DND-41 (cell line): Measurements from ENCODE around the gene CSNK2B.
"Not testable (repeated sequence)": the region's sequence is repeated elsewhere in the genome, so short reads cannot be mapped to it uniquely, and the experiment has no call there.

Experiments
- ATAC-seq: fragments of 200-7000 bp; cut with Tn5 transposase; 3 replicates; pipeline ENCODE4 v1.9.1; 2021; ENCODE audit warnings: low read depth; ENCODE audit not compliant: insufficient read depth
- DNase-seq: peaks from one replicate; pipeline ENCODE4 v3.0.0-alpha.2; 2020
- H2AFZ ChIP-seq: 2 replicates; pipeline ENCODE4 v1.6.0; 2012; ENCODE audit warnings: low read depth, low read length
- H3K27ac ChIP-seq: 2 replicates; pipeline ENCODE4 v1.5.1; 2012; ENCODE audit warnings: low read length, inconsistent platforms
- H3K27me3 ChIP-seq: fragments of 200-600 bp; sonication (generic); 2 replicates; pipeline ENCODE4 v1.6.0; 2012; ENCODE audit warnings: low read length, mild to moderate bottlenecking, inconsistent platforms; ENCODE audit not compliant: insufficient read depth, poor library complexity
- H3K36me3 ChIP-seq: 2 replicates; pipeline ENCODE4 v1.5.1; 2012; ENCODE audit warnings: low read length, inconsistent platforms; ENCODE audit not compliant: insufficient read depth
- H3K4me1 ChIP-seq: 2 replicates; pipeline ENCODE4 v1.5.1; 2012; ENCODE audit warnings: mild to moderate bottlenecking, low read length; ENCODE audit not compliant: insufficient read depth
- H3K4me2 ChIP-seq: 2 replicates; pipeline ENCODE4 v1.6.0; 2012; ENCODE audit warnings: mild to moderate bottlenecking, moderate library complexity, low read length, inconsistent platforms; ENCODE audit not compliant: insufficient read depth
- H3K4me3 ChIP-seq, 2 experiments: fragments of 200-600 bp in 1 of 2; shearing (Covaris generic) in 1 of 2; 2 replicates each; pipeline ENCODE4 v1.5.1; 2012 to 2016; ENCODE audit warnings: inconsistent platforms in 2 of 2, low read length in 2 of 2, mild to moderate bottlenecking in 2 of 2, low read depth in 1 of 2, moderate library complexity in 1 of 2
- H3K79me2 ChIP-seq: 2 replicates; pipeline ENCODE4 v1.6.0; 2012; ENCODE audit warnings: low read length, inconsistent platforms; ENCODE audit not compliant: insufficient read depth
- H3K9ac ChIP-seq: 2 replicates; pipeline ENCODE4 v1.6.0; 2012; ENCODE audit warnings: low read depth, mild to moderate bottlenecking, inconsistent platforms, low read length, moderate library complexity
- H3K9me3 ChIP-seq: 2 replicates; pipeline ENCODE4 v1.5.1; 2012; ENCODE audit warnings: low read length, moderate library complexity, mild to moderate bottlenecking, inconsistent platforms; ENCODE audit not compliant: insufficient read depth, severe bottlenecking
- H4K20me1 ChIP-seq: 2 replicates; pipeline ENCODE4 v1.6.0; 2012; ENCODE audit warnings: low read length; ENCODE audit not compliant: insufficient read depth
- CTCF ChIP-seq: IDR thresholded peaks from 2 replicates; pipeline ENCODE4 v1.5.1; 2012; ENCODE audit warnings: borderline replicate concordance, low read length, moderate library complexity, mild to moderate bottlenecking; ENCODE audit not compliant: poor library complexity, severe bottlenecking; ENCODE audit errors: extremely low read depth
- EZH2 ChIP-seq: IDR thresholded peaks from 3 replicates; pipeline ENCODE4 v1.6.1; 2012; ENCODE audit warnings: borderline replicate concordance, low read depth, mild to moderate bottlenecking, moderate library complexity, low read length, inconsistent platforms; ENCODE audit not compliant: severe bottlenecking

The CSNK2B gene

GRCh38 chr6:31705931-31706330, 40.1 kb downstream of the CSNK2B start:
- no peak for TF ChIP-seq CTCF
- TF ChIP-seq EZH2, result no peak
- DNase-seq (no peak), ATAC-seq (no peak)
- peaks cover 23% of the 10 kb centered on the region for H3K4me1 ChIP-seq
- H3K9ac ChIP-seq, result no peak overlapping the region
- no peak overlapping the region for H3K27ac ChIP-seq
- peaks cover 9% of the 10 kb centered on the region for H3K36me3 ChIP-seq
- H3K9me3 ChIP-seq, result no peaks in the 10 kb centered on the region
- H3K4me2 ChIP-seq, result no peak overlapping the region
- no peak overlapping the region for H3K4me3 ChIP-seq
- H4K20me1 ChIP-seq, result no peaks in the 10 kb centered on the region
- no peaks in the 10 kb centered on the region for H3K27me3 ChIP-seq
- H3K79me2 ChIP-seq, result peaks cover 21% of the 10 kb centered on the region
- no peak overlapping the region for H2AFZ ChIP-seq

GRCh38 chr6:31706599-31706998, 40.7 kb downstream of the CSNK2B start, which contains the start of gene LY6G6F:
Gene LY6G6F (plus strand): TSS chr6:31706866. CDS start chr6:31706907, 41 bp downstream.
- no peak within 1 kb of the TSS for H3K4me2 ChIP-seq
- H3K36me3 ChIP-seq, result peaks cover 2% of the 10 kb centered on the region; the same call in 1 of the 2 replicates
- DNase-seq (no peak), ATAC-seq (no peak)
- no peaks in the 10 kb centered on the region for H4K20me1 ChIP-seq
- no peak within 1 kb of the TSS for H3K9ac ChIP-seq
- H2AFZ ChIP-seq, result no peak within 1 kb of the TSS
- no peak within 1 kb of the TSS for H3K4me3 ChIP-seq
- no peaks in the 10 kb centered on the region for H3K27me3 ChIP-seq
- peaks cover 14% of the 10 kb centered on the region for H3K79me2 ChIP-seq
- TF ChIP-seq CTCF (no peak), EZH2 (no peak)
- no peaks in the 10 kb centered on the region for H3K9me3 ChIP-seq
- no peak within 1 kb of the TSS for H3K27ac ChIP-seq
- peaks cover 17% of the 10 kb centered on the region for H3K4me1 ChIP-seq

GRCh38 chr6:31707701-31708100, 41.8 kb downstream of the CSNK2B start:
- Histone ChIP-seq H4K20me1 (no peaks in the 10 kb centered on the region), H2AFZ (no peak overlapping the region), H3K9ac (no peak overlapping the region), H3K4me1 (peaks cover 10% of the 10 kb centered on the region), H3K4me2 (no peak overlapping the region), H3K36me3 (no peaks in the 10 kb centered on the region), H3K27ac (no peak overlapping the region), H3K4me3 (no peak overlapping the region), H3K27me3 (no peaks in the 10 kb centered on the region), H3K9me3 (no peaks in the 10 kb centered on the region), H3K79me2 (peaks cover 3% of the 10 kb centered on the region)
- ATAC-seq, result no peak
- no peak for TF ChIP-seq CTCF
- no peak for TF ChIP-seq EZH2
- no peak for DNase-seq

DNA sequence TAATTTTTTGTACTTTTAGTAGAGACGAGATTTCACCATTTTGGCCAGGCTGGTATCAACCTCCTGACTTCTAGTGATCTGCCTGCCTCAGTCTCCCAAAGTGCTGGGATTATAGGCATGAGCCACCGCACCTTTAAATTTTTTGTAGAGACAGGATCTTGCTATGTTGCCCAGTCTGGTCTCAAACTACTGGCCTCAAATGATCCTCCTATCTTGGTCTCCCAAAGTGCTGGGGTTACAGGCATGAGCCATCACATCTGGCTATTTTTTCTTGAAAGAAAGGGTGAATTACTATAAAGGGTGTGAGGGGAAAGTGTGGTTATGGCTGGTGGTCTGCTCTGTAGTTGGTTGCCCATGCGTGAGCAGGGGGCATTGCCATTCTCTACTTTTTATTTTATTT, 42.3 kb downstream of the CSNK2B start:
- no peak overlapping the region for H3K4me2 ChIP-seq
- H3K4me1 ChIP-seq, result peaks cover 10% of the 10 kb centered on the region
- ATAC-seq, result no peak
- no peak overlapping the region for H2AFZ ChIP-seq
- no peak overlapping the region for H3K4me3 ChIP-seq
- H3K36me3 ChIP-seq, result no peaks in the 10 kb centered on the region
- no peaks in the 10 kb centered on the region for H3K79me2 ChIP-seq
- no peaks in the 10 kb centered on the region for H3K27me3 ChIP-seq
- no peaks in the 10 kb centered on the region for H4K20me1 ChIP-seq
- DNase-seq, result no peak
- H3K27ac ChIP-seq, result no peak overlapping the region
- H3K9me3 ChIP-seq, result no peaks in the 10 kb centered on the region
- TF ChIP-seq CTCF (no peak), EZH2 (no peak)
- no peak overlapping the region for H3K9ac ChIP-seq

- H3K4me1 ChIP-seq, H3K4me2 ChIP-seq, H3K27ac ChIP-seq, H3K79me2 ChIP-seq, DNase-seq, H3K9me3 ChIP-seq, H3K9ac ChIP-seq, H3K4me3 ChIP-seq, ATAC-seq, H3K27me3 ChIP-seq, H3K36me3 ChIP-seq, H2AFZ ChIP-seq, H4K20me1 ChIP-seq: not testable (repeated sequence)
Measured at GRCh38 chr6:31709157-31709556, 43.3 kb downstream of the CSNK2B start.
